Endodermal cell (in vitro differentiated cells): Measurements from ENCODE around the gene PHC2. TPM values are rescaled to one million over a fixed set of nuclear protein-coding genes. Genes with fewer than 3 reads are reported as not detected.

Experiments
- DNase-seq: peaks from one replicate; pipeline ENCODE4 v3.0.0-alpha.2; 2017
- H3K27ac ChIP-seq: 2 replicates; pipeline ENCODE4 v1.5.1; 2013; ENCODE audit warnings: mild to moderate bottlenecking, low read depth, low read length, moderate library complexity
- H3K27me3 ChIP-seq: 2 replicates; pipeline ENCODE4 v1.6.1; 2013; ENCODE audit warnings: mild to moderate bottlenecking, low read length, moderate library complexity; ENCODE audit not compliant: insufficient read depth, control insufficient read depth, poor library complexity, severe bottlenecking
- H3K36me3 ChIP-seq: 2 replicates; pipeline ENCODE4 v1.7.0; 2013; ENCODE audit warnings: mild to moderate bottlenecking, low read length, moderate library complexity; ENCODE audit not compliant: control insufficient read depth, insufficient read depth
- H3K4me1 ChIP-seq: one replicate; pipeline ENCODE4 v1.7.0; 2013; ENCODE audit warnings: low read length; ENCODE audit not compliant: control insufficient read depth, insufficient read depth
- H3K4me3 ChIP-seq: 2 replicates; pipeline ENCODE4 v1.5.1; 2013; ENCODE audit warnings: mild to moderate bottlenecking, low read length, moderate library complexity
- H3K9ac ChIP-seq: 2 replicates; pipeline ENCODE4 v1.6.1; 2013; ENCODE audit warnings: mild to moderate bottlenecking, low read length, moderate library complexity; ENCODE audit not compliant: poor library complexity, severe bottlenecking; ENCODE audit errors: extremely low read depth
- H3K9me3 ChIP-seq: 2 replicates; pipeline ENCODE4 v1.6.1; 2013; ENCODE audit warnings: mild to moderate bottlenecking, low read length, moderate library complexity; ENCODE audit not compliant: control insufficient read depth
- H3K27ac Mint-ChIP-seq: 2 replicates; pipeline ENCODE4 v1.8.0; 2020; ENCODE audit warnings: mixed read lengths
- H3K27me3 Mint-ChIP-seq: 2 replicates; pipeline ENCODE4 v1.8.0; 2021; ENCODE audit warnings: mild to moderate bottlenecking, mixed read lengths; ENCODE audit not compliant: insufficient read depth
- H3K36me3 Mint-ChIP-seq: 2 replicates; pipeline ENCODE4 v1.8.0; 2020; ENCODE audit warnings: low read depth, mixed read lengths
- H3K4me1 Mint-ChIP-seq: 2 replicates; pipeline ENCODE4 v1.8.0; 2020; ENCODE audit warnings: mixed read lengths
- H3K4me3 Mint-ChIP-seq: 2 replicates; pipeline ENCODE4 v1.8.0; 2020; ENCODE audit warnings: mild to moderate bottlenecking, moderate library complexity, mixed read lengths
- H3K9me3 Mint-ChIP-seq: 2 replicates; pipeline ENCODE4 v1.8.0; 2020; ENCODE audit warnings: mild to moderate bottlenecking, mixed read lengths
- CTCF ChIP-seq: fragments of 200-600 bp; sonication (generic); conservative IDR thresholded peaks from 2 replicates; pipeline ENCODE4 v1.5.0; 2021; ENCODE audit warnings: antibody characterized with exemption, mild to moderate bottlenecking
- WGBS, 2 experiments: methylation state at CpG; one replicate each; pipeline versions ENCODE4 v1.1.5 to v1.1.7; 2013; ENCODE audit warnings: missing lambda C conversion rate in 2 of 2, mixed read lengths in 1 of 2; ENCODE audit not compliant: insufficient coverage in 1 of 2, insufficient read length in 1 of 2; 5-methylcytosine and 5-hydroxymethylcytosine counted together
- total RNA-seq, 2 donors: library from RNA; stranded (reverse); fragmentation: NEBNext Ultra II Directional in 1 of 2; extraction: Animal tissue kit (Norgen Biotek cat#: 25700) in 1 of 2; gene quantifications; 2 replicates in 1 of 2; 3 replicates in 1 of 2; pipeline ENCODE4 v1.2.1, GENCODE V29; 2021

The PHC2 gene
- total RNA-seq, 2 donors from 2014 or later = 32.1 to 43.9 TPM

DNA sequence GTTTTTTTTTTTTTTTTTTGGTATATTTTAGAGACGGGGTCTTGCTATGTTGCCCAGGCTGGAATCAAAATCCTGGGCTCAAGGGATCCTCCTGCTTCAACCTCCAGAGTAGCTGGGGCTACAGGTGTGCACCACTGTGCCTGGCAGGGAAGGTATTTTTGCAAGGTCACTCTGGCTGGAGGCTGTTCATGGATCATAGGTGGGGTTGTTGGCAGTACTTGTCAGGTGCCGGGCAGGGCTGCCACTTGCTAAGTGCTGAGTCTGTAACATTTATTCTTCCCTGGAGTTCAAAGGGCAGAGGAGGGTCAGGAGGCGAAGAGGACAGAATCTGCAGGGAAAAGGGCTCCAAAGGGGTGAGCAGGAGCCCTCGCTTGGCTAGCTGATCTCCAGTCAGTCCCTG, 134.1 kb downstream of the PHC2 start:
- Mint-ChIP-seq H3K4me3 (no peak overlapping the region), H3K27ac (no peak overlapping the region), H3K4me1 (no peaks in the 10 kb centered on the region)

GRCh38 chr1:33296082-33296458, 134.8 kb downstream of the PHC2 start:
- Histone ChIP-seq H3K4me3 (no peak overlapping the region), H3K36me3 (peaks cover 63% of the 10 kb centered on the region), H3K27me3 (no peaks in the 10 kb centered on the region), H3K27ac (no peak overlapping the region), H3K9me3 (peaks cover 2% of the 10 kb centered on the region), H3K4me1 (no peaks in the 10 kb centered on the region), H3K9ac (no peak overlapping the region)
- no peak for DNase-seq
- Mint-ChIP-seq H3K27me3 (no peaks in the 10 kb centered on the region), H3K9me3 (no peaks in the 10 kb centered on the region), H3K4me1 (no peaks in the 10 kb centered on the region), H3K36me3 (peaks cover 59% of the 10 kb centered on the region), H3K27ac (no peak overlapping the region), H3K4me3 (no peak overlapping the region)
- no peak for TF ChIP-seq CTCF
- WGBS, 2 experiments = 94 to 96% methylated on average over 8 to 9 of the region's 9 CpGs

More for the DNA sequence above, 134.1 kb downstream of the PHC2 start:
- no peak for DNase-seq
- 95 to 100% methylated on average over 3 to 4 of the region's 4 CpGs for WGBS, 2 experiments
- Mint-ChIP-seq H3K9me3 (peaks cover under 1% of the 10 kb centered on the region), H3K27me3 (no peaks in the 10 kb centered on the region), H3K36me3 (peaks cover 66% of the 10 kb centered on the region)
- Histone ChIP-seq H3K9me3 (peaks cover 10% of the 10 kb centered on the region), H3K4me3 (no peak overlapping the region), H3K36me3 (peaks cover 67% of the 10 kb centered on the region), H3K27ac (no peak overlapping the region), H3K4me1 (no peaks in the 10 kb centered on the region), H3K9ac (no peak overlapping the region), H3K27me3 (no peaks in the 10 kb centered on the region)
- no peak for TF ChIP-seq CTCF

- Histone ChIP-seq H3K27ac (no peak overlapping the region), H3K36me3 (peaks cover 60% of the 10 kb centered on the region), H3K9me3 (no peaks in the 10 kb centered on the region), H3K4me3 (no peak overlapping the region), H3K27me3 (no peaks in the 10 kb centered on the region), H3K9ac (no peak overlapping the region), H3K4me1 (no peaks in the 10 kb centered on the region)
- no peak overlapping the region for H3K4me3 Mint-ChIP-seq
- 53 to 57% methylated on average over 8 to 12 of the region's 12 CpGs for WGBS, 2 experiments
- DNase-seq = peak; percentile 97
- H3K9me3 Mint-ChIP-seq = no peaks in the 10 kb centered on the region
- no peak overlapping the region for H3K27ac Mint-ChIP-seq
- TF ChIP-seq CTCF = peak; percentile 98
- no peaks in the 10 kb centered on the region for H3K27me3 Mint-ChIP-seq
- no peaks in the 10 kb centered on the region for H3K4me1 Mint-ChIP-seq
- H3K36me3 Mint-ChIP-seq = peaks cover 55% of the 10 kb centered on the region
Observed at GRCh38 chr1:33295450-33296081, 135.3 kb downstream of the PHC2 start.
